Astrocyte (in vitro differentiated cells and primary cell): ENCODE results near the gene SYT6. TPM values are rescaled to one million over a fixed set of nuclear protein-coding genes. Genes with fewer than 3 reads are reported as not detected.

Experiments
- DNase-seq: peaks from one replicate; pipeline ENCODE4 v3.0.0-alpha.2; 2010; ENCODE audit warnings: low read depth
- FAIRE-seq: peaks from 2 replicates; lab custom pipeline; 2011; peaks lifted over from hg19 to GRCh38; lab: Jason Lieb, UNC
- H2AFZ ChIP-seq: 2 replicates; pipeline ENCODE4 v1.6.0; 2012; ENCODE audit warnings: low read depth, low read length, inconsistent platforms
- H3K27ac ChIP-seq: 2 replicates; pipeline ENCODE4 v1.5.1; 2011; ENCODE audit warnings: low read depth, low read length, inconsistent platforms
- H3K27me3 ChIP-seq: 2 replicates; pipeline ENCODE4 v1.6.0; 2011; ENCODE audit warnings: low read length, inconsistent platforms; ENCODE audit not compliant: insufficient read depth
- H3K36me3 ChIP-seq: 2 replicates; pipeline ENCODE4 v1.5.1; 2011; ENCODE audit warnings: low read length, inconsistent platforms; ENCODE audit not compliant: insufficient read depth
- H3K4me1 ChIP-seq: 2 replicates; pipeline ENCODE4 v1.5.1; 2011; ENCODE audit warnings: low read length, inconsistent platforms; ENCODE audit not compliant: insufficient read depth
- H3K4me2 ChIP-seq: 2 replicates; pipeline ENCODE4 v1.6.0; 2012; ENCODE audit warnings: low read length, inconsistent platforms
- H3K4me3 ChIP-seq: 2 replicates; pipeline ENCODE4 v1.5.1; 2011; ENCODE audit warnings: low read depth, mild to moderate bottlenecking, low read length, inconsistent platforms; ENCODE audit not compliant: insufficient read depth
- H3K79me2 ChIP-seq: 2 replicates; pipeline ENCODE4 v1.6.0; 2012; ENCODE audit warnings: mild to moderate bottlenecking, low read length, inconsistent platforms; ENCODE audit not compliant: insufficient read depth
- H3K9ac ChIP-seq: 2 replicates; pipeline ENCODE4 v1.6.0; 2012; ENCODE audit warnings: mild to moderate bottlenecking, low read length, inconsistent platforms
- H3K9me3 ChIP-seq: 2 replicates; pipeline ENCODE4 v1.5.1; 2012; ENCODE audit warnings: low read depth, mild to moderate bottlenecking, low read length, inconsistent platforms; ENCODE audit not compliant: insufficient read depth
- H4K20me1 ChIP-seq: 2 replicates; pipeline ENCODE4 v1.6.0; 2012; ENCODE audit warnings: low read length, inconsistent platforms; ENCODE audit not compliant: insufficient read depth
- H3K27ac Mint-ChIP-seq: one replicate; pipeline ENCODE4 v1.8.0; 2021; ENCODE audit warnings: mild to moderate bottlenecking, mixed read lengths; ENCODE audit not compliant: unreplicated experiment
- H3K27me3 Mint-ChIP-seq: one replicate; pipeline ENCODE4 v1.8.0; 2021; ENCODE audit warnings: low read depth, mixed read lengths; ENCODE audit not compliant: unreplicated experiment
- H3K36me3 Mint-ChIP-seq: one replicate; pipeline ENCODE4 v1.8.0; 2021; ENCODE audit warnings: low read depth, mixed read lengths; ENCODE audit not compliant: unreplicated experiment
- H3K4me1 Mint-ChIP-seq: one replicate; pipeline ENCODE4 v1.8.0; 2021; ENCODE audit warnings: low read depth, mixed read lengths; ENCODE audit not compliant: unreplicated experiment
- H3K4me3 Mint-ChIP-seq: one replicate; pipeline ENCODE4 v1.8.0; 2021; ENCODE audit warnings: mild to moderate bottlenecking, moderate library complexity, mixed read lengths; ENCODE audit not compliant: unreplicated experiment
- H3K9me3 Mint-ChIP-seq: one replicate; pipeline ENCODE4 v1.8.0; 2021; ENCODE audit warnings: mild to moderate bottlenecking, mixed read lengths; ENCODE audit not compliant: unreplicated experiment
- EZH2 ChIP-seq: IDR thresholded peaks from 2 replicates; pipeline ENCODE4 v1.6.1; 2012; ENCODE audit warnings: mild to moderate bottlenecking, low read length, inconsistent platforms; ENCODE audit not compliant: insufficient read depth
- total RNA-seq: library from RNA; stranded (reverse); gene quantifications from 2 replicates; pipeline ENCODE4 v1.2.1, GENCODE V29; 2021
- TF ChIP-seq, protein P1 (sequence below): IDR thresholded peaks from 2 replicates; pipeline ENCODE4 v1.5.1; 2011; ENCODE audit warnings: low read depth, mild to moderate bottlenecking, inconsistent platforms, low read length, moderate library complexity; ENCODE audit not compliant: insufficient read depth

Gene SYT6
- total RNA-seq, 1 donor from 2014 or later: 0.39 TPM

DNA sequence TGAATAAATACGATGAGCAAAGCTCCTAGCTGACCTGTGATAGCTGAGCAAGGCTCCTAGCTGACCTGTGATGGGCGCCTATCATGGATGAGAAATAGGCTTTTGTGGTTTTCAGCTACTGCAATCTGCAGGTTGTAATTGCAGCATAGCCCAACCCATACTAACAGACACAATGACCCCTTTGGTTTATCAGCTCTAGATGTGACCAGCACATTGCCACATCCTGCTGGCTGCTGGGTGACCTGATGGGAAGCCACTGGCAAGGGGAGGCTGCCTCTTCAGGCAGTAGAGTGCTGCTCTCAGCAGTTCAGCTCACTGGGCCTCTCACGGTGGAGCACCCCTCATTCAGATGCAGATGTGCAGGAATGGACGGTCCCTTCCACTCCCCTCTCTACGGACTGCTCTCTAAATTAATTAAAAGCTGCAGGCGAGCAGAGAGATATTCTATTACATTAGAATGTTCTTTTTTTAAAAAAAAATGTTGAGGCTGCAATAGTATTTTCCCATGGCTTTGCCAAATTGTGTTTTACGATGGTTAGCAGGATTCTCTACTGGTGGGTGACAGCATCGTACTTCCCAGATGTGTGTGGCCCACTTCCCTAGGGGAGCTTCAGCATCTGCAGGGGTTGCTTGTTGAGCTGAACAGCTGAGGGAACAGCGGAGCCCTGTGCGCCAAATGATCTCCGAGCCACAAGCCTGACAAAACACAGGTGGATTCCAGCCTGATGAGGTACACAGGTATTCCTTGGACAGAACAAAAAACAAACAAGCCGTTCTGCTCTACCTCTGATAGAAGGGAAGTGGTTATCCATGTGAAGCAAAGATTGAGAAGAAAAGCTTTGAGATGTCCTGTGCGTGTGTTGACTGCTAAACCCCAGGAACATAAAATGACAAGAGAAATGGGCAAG lies 65.0 kb downstream of the SYT6 start:
- Histone ChIP-seq H3K4me2 (no peak overlapping the region), H3K4me1 (no peaks in the 10 kb centered on the region), H4K20me1 (no peaks in the 10 kb centered on the region), H3K79me2 (no peaks in the 10 kb centered on the region), H3K27ac (no peak overlapping the region), H3K36me3 (no peaks in the 10 kb centered on the region), H3K27me3 (peaks cover 36% of the 10 kb centered on the region), H3K4me3 (no peak overlapping the region), H2AFZ (no peak overlapping the region), H3K9me3 (no peaks in the 10 kb centered on the region), H3K9ac (no peak overlapping the region)
- Mint-ChIP-seq H3K4me1 (peaks cover under 1% of the 10 kb centered on the region), H3K27me3 (peaks cover 24% of the 10 kb centered on the region), H3K27ac (no peak overlapping the region), H3K9me3 (peaks cover 5% of the 10 kb centered on the region), H3K36me3 (no peaks in the 10 kb centered on the region), H3K4me3 (no peak overlapping the region)
- DNase-seq (no peak), FAIRE-seq (no peak)
- no peak for TF ChIP-seq EZH2

DNA sequence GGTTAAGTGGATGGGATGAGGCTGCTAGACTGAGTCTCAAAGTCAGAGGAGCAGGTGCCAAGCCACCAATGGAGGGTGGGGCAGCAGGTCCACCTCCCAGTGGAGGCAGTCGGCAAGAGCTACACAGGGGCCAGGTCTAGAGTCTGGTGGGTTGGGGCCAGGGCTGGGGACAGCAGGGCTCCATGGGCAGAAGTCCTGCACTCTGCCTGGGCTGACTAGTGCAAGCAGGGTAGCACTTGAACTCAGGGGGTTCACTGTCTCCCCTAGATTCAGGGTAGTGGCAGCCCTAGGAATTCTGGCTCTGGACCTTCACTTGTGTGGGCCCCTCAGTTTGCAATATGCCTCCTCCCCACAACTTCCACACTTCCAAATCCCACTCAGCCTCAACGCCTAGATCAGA lies 66.2 kb downstream of the SYT6 start:
- Mint-ChIP-seq H3K4me3 (no peak overlapping the region), H3K27me3 (peaks cover 30% of the 10 kb centered on the region), H3K9me3 (peaks cover 5% of the 10 kb centered on the region), H3K4me1 (no peaks in the 10 kb centered on the region), H3K27ac (no peak overlapping the region), H3K36me3 (no peaks in the 10 kb centered on the region)
- Histone ChIP-seq H3K9ac (no peak overlapping the region), H3K36me3 (no peaks in the 10 kb centered on the region), H3K27ac (no peak overlapping the region), H3K9me3 (no peaks in the 10 kb centered on the region), H2AFZ (no peak overlapping the region), H3K79me2 (no peaks in the 10 kb centered on the region), H3K4me3 (no peak overlapping the region), H3K27me3 (peaks cover 36% of the 10 kb centered on the region), H4K20me1 (no peaks in the 10 kb centered on the region), H3K4me2 (no peak overlapping the region), H3K4me1 (no peaks in the 10 kb centered on the region)
- DNase-seq: no peak
- no peak for FAIRE-seq
- no peak for TF ChIP-seq EZH2
- TF ChIP-seq, protein P1, sequence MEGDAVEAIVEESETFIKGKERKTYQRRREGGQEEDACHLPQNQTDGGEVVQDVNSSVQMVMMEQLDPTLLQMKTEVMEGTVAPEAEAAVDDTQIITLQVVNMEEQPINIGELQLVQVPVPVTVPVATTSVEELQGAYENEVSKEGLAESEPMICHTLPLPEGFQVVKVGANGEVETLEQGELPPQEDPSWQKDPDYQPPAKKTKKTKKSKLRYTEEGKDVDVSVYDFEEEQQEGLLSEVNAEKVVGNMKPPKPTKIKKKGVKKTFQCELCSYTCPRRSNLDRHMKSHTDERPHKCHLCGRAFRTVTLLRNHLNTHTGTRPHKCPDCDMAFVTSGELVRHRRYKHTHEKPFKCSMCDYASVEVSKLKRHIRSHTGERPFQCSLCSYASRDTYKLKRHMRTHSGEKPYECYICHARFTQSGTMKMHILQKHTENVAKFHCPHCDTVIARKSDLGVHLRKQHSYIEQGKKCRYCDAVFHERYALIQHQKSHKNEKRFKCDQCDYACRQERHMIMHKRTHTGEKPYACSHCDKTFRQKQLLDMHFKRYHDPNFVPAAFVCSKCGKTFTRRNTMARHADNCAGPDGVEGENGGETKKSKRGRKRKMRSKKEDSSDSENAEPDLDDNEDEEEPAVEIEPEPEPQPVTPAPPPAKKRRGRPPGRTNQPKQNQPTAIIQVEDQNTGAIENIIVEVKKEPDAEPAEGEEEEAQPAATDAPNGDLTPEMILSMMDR: no peak

DNA sequence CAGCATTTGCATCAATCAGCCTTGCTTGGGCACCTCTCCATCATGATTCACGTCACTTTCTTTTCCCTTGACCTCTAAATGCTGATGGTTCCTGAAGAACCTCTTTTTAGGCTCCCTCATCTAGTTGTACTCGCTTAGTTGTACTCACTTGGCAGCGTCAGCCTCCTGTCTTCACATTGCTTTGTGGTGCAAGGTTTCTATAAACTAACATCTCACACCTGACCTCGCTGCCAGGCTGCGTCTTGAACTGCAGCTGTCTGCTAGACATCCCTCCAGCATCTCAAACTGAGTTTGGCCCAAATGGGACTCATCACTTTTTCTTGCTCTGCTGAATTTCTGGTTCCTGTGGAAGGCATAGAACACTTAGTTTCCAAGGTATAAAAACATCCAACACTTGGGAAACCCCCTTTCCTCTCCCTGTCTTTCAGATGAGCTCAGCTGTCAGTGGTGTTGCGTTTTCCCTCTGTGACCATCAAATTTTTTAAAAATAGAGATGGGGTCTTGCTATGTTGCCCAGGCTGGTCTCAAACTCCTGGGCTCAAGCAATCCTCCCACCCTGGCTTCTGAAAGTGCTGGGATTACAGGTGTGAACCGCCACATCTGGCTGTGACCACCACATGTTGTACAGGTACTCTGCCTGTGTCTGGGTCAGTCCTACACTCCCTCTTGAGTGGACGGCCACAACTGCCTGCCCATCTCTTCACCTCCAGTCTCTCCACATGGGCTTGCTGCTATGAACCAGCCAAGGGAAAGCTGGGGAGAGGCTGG lies 66.9 kb downstream of the SYT6 start:
- Histone ChIP-seq H3K9me3 (no peaks in the 10 kb centered on the region), H3K9ac (no peak overlapping the region), H3K27ac (no peak overlapping the region), H3K4me2 (no peak overlapping the region), H3K27me3 (peaks cover 39% of the 10 kb centered on the region), H3K36me3 (no peaks in the 10 kb centered on the region), H3K4me3 (no peak overlapping the region), H2AFZ (no peak overlapping the region), H4K20me1 (no peaks in the 10 kb centered on the region), H3K79me2 (no peaks in the 10 kb centered on the region), H3K4me1 (no peaks in the 10 kb centered on the region)
- H3K27ac Mint-ChIP-seq: no peak overlapping the region
- no peaks in the 10 kb centered on the region for H3K36me3 Mint-ChIP-seq
- TF ChIP-seq EZH2: no peak
- TF ChIP-seq, protein P1: no peak
- no peak for DNase-seq
- peaks cover 32% of the 10 kb centered on the region for H3K27me3 Mint-ChIP-seq
- peaks cover 5% of the 10 kb centered on the region for H3K9me3 Mint-ChIP-seq
- no peak overlapping the region for H3K4me3 Mint-ChIP-seq
- no peaks in the 10 kb centered on the region for H3K4me1 Mint-ChIP-seq
- no peak for FAIRE-seq
